ENCODE measurements around the gene LIMS1. TPM values are rescaled to one million over a fixed set of nuclear protein-coding genes. Genes with fewer than 3 reads are reported as not detected.
"Not testable (repeated sequence)": the region's sequence is repeated elsewhere in the genome, so short reads cannot be mapped to it uniquely, and the experiment has no call there.

The LIMS1 gene
- total RNA-seq, 4 donors from 2014 or later: 147 to 308 (median 224) TPM

- H3K4me1 ChIP-seq: no peaks in the 10 kb centered on the region
- ATAC-seq (peak; percentile 97 to 98), DNase-seq (peak in 1 of 2 donors; percentile 16)
- in situ Hi-C loops (cut with MboI; ENCODE audit: low sequenced_read_pairs in 4 of 4): no loop called here
- H3K36me3 ChIP-seq: peaks cover 0 to 39% of the 10 kb centered on the region in 2 donors
- H3K9me3 ChIP-seq: no peaks in the 10 kb centered on the region
- H3K27ac ChIP-seq: peak overlapping the region in 1 of 4 donors; percentile 36
- no peaks in the 10 kb centered on the region for H3K27me3 ChIP-seq
- TF ChIP-seq POLR2A (IDR thresholded peaks at IDR 0.05): no peak
- no peak for TF ChIP-seq CTCF (IDR thresholded peaks at IDR 0.05 in 4 of 5, conservative IDR thresholded peaks at IDR 0.05 in 1 of 5)
- H3K4me3 ChIP-seq: no peak overlapping the region
- intact Hi-C loops (cut with DNase I; ENCODE audit: low total_unique reads): loop anchor here (5.0 kb wide), 1 partner anchor 40 kb away; the partner anchor contains the start of gene LIMS1
Measured at GRCh38 chr2:108492364-108492763, 41.9 kb upstream of the LIMS1 start.

- H3K4me1 ChIP-seq; DNase-seq; H3K27ac ChIP-seq; H3K4me3 ChIP-seq; H3K27me3 ChIP-seq; H3K9me3 ChIP-seq; intact Hi-C loops (cut with DNase I; ENCODE audit: low total_unique reads); ATAC-seq; in situ Hi-C loops (cut with MboI; ENCODE audit: low sequenced_read_pairs in 4 of 4): not testable (repeated sequence)
- H3K36me3 ChIP-seq: peaks cover 0 to 25% of the 10 kb centered on the region in 2 donors
Measured at GRCh38 chr2:108496167-108496566, 38.1 kb upstream of the LIMS1 start.

GRCh38 chr2:108507620-108508019, 26.6 kb upstream of the LIMS1 start:
- H3K27me3 ChIP-seq; intact Hi-C loops (cut with DNase I; ENCODE audit: low total_unique reads); H3K9me3 ChIP-seq; ATAC-seq; DNase-seq; in situ Hi-C loops (cut with MboI; ENCODE audit: low sequenced_read_pairs in 4 of 4); H3K4me1 ChIP-seq; H3K36me3 ChIP-seq; H3K4me3 ChIP-seq; H3K27ac ChIP-seq: not testable (repeated sequence)

- ATAC-seq; DNase-seq; in situ Hi-C loops (cut with MboI; ENCODE audit: low sequenced_read_pairs in 4 of 4); H3K27ac ChIP-seq; H3K36me3 ChIP-seq; H3K4me3 ChIP-seq; H3K4me1 ChIP-seq; H3K27me3 ChIP-seq; H3K9me3 ChIP-seq; intact Hi-C loops (cut with DNase I; ENCODE audit: low total_unique reads): not testable (repeated sequence)
Measured at GRCh38 chr2:108512431-108512830, 21.8 kb upstream of the LIMS1 start.

GRCh38 chr2:108514478-108514877, 19.8 kb upstream of the LIMS1 start:
- H3K36me3 ChIP-seq; DNase-seq; ATAC-seq; H3K4me1 ChIP-seq; H3K9me3 ChIP-seq; intact Hi-C loops (cut with DNase I; ENCODE audit: low total_unique reads); H3K4me3 ChIP-seq; H3K27ac ChIP-seq; H3K27me3 ChIP-seq; in situ Hi-C loops (cut with MboI; ENCODE audit: low sequenced_read_pairs in 4 of 4): not testable (repeated sequence)

GRCh38 chr2:108524688-108525087, 9.6 kb upstream of the LIMS1 start:
- DNase-seq; H3K36me3 ChIP-seq; in situ Hi-C loops (cut with MboI; ENCODE audit: low sequenced_read_pairs in 4 of 4); H3K4me3 ChIP-seq; H3K27ac ChIP-seq; H3K27me3 ChIP-seq; H3K4me1 ChIP-seq; H3K9me3 ChIP-seq; intact Hi-C loops (cut with DNase I; ENCODE audit: low total_unique reads); ATAC-seq: not testable (repeated sequence)

- H3K27ac ChIP-seq; H3K4me1 ChIP-seq; DNase-seq; ATAC-seq; in situ Hi-C loops (cut with MboI; ENCODE audit: low sequenced_read_pairs in 4 of 4); intact Hi-C loops (cut with DNase I; ENCODE audit: low total_unique reads); H3K4me3 ChIP-seq; H3K36me3 ChIP-seq; H3K9me3 ChIP-seq; H3K27me3 ChIP-seq: not testable (repeated sequence)
Measured at GRCh38 chr2:108525258-108525657, 9.0 kb upstream of the LIMS1 start.

- DNase-seq: no peak
- in situ Hi-C loops (cut with MboI; ENCODE audit: low sequenced_read_pairs in 4 of 4) (loop anchor here in 1 of 4 donors (5.0 kb wide), 1 partner anchor 51 kb away; no protein-coding TSS in a partner anchor), intact Hi-C loops (cut with DNase I; ENCODE audit: low total_unique reads) (loop anchor here (5.0 kb wide), 1 partner anchor 39 kb away; no protein-coding TSS in a partner anchor)
- Histone ChIP-seq H3K9me3 (no peaks in the 10 kb centered on the region), H3K36me3 (no peaks in the 10 kb centered on the region), H3K4me1 (peaks cover 10 to 14% of the 10 kb centered on the region in 2 donors), H3K4me3 (no peak overlapping the region), H3K27ac (no peak overlapping the region), H3K27me3 (no peaks in the 10 kb centered on the region)
- no peak for ATAC-seq
- TF ChIP-seq POLR2A (IDR thresholded peaks at IDR 0.05) (no peak), CTCF (IDR thresholded peaks at IDR 0.05 in 4 of 5, conservative IDR thresholded peaks at IDR 0.05 in 1 of 5) (no peak)
Measured at GRCh38 chr2:108531674-108532055, 2.6 kb upstream of the LIMS1 start.

Data from gastrocnemius medialis (tissue), 4 donors.